GM12878 (cell line): ENCODE data around the gene NR6A1. TPM values are rescaled to one million over a fixed set of nuclear protein-coding genes. Genes with fewer than 3 reads are reported as not detected.
A peak's percentile ranks its signal among the peaks of the same experiment; 100 is the strongest.

Experiments
- CBX5 ChIP-seq: sonication (generic); IDR thresholded peaks from 2 replicates; pipeline ENCODE4 v1.6.1; 2016; ENCODE audit warnings: low read depth, moderate library complexity, mild to moderate bottlenecking, inconsistent platforms
- CHD4 ChIP-seq: fragments of 200-600 bp; sonication (generic); IDR thresholded peaks from 2 replicates; pipeline ENCODE4 v1.6.1; 2016; ENCODE audit warnings: mild to moderate bottlenecking
- CREB1 ChIP-seq: IDR thresholded peaks from 2 replicates; pipeline ENCODE4 v1.6.1; 2012; ENCODE audit warnings: low read depth, mild to moderate bottlenecking, inconsistent platforms
- FOXM1 ChIP-seq: IDR thresholded peaks from 2 replicates; pipeline ENCODE4 v1.6.1; 2012; ENCODE audit warnings: low read depth, mild to moderate bottlenecking, inconsistent platforms, low read length, moderate library complexity
- GATAD2B ChIP-seq: fragments of 450-650 bp; conservative IDR thresholded peaks from 2 replicates; pipeline ENCODE4 v1.6.1; 2017; ENCODE audit warnings: low read depth, mild to moderate bottlenecking, moderate library complexity
- HCFC1 ChIP-seq: fragments of 150-350 bp; IDR thresholded peaks from 2 replicates; pipeline ENCODE4 v1.6.1; 2014; ENCODE audit warnings: low read length
- KLF5 ChIP-seq: fragments of 450-650 bp; IDR thresholded peaks from 2 replicates; pipeline ENCODE4 v1.6.1; 2014; ENCODE audit warnings: mild to moderate bottlenecking; ENCODE audit not compliant: partially characterized antibody
- MTA2 ChIP-seq: fragments of 450-650 bp; IDR thresholded peaks from 2 replicates; pipeline ENCODE4 v1.6.1; 2016; ENCODE audit warnings: low read depth, mild to moderate bottlenecking, moderate library complexity
- NR2F1 ChIP-seq: fragments of 450-650 bp; conservative IDR thresholded peaks from 2 replicates; pipeline ENCODE4 v1.6.1; 2017; ENCODE audit warnings: mild to moderate bottlenecking
- PAX5 ChIP-seq: IDR thresholded peaks from 2 replicates; pipeline ENCODE4 v1.6.1; 2011; ENCODE audit warnings: low read depth, low read length, borderline replicate concordance
- RAD21 ChIP-seq: IDR thresholded peaks from 2 replicates; pipeline ENCODE4 v1.6.1; 2011; ENCODE audit warnings: mild to moderate bottlenecking, low read depth, low read length, moderate library complexity; ENCODE audit not compliant: insufficient read depth
- RBBP5 ChIP-seq: fragments of 200-600 bp; sonication (generic); conservative IDR thresholded peaks from 2 replicates; pipeline ENCODE4 v1.6.1; 2016
- SMAD5 ChIP-seq: IDR thresholded peaks from 2 replicates; pipeline ENCODE4 v1.6.1; 2016; ENCODE audit warnings: antibody characterized with exemption, low read depth
- SREBF1 ChIP-seq: IDR thresholded peaks from 2 replicates; pipeline ENCODE4 v1.6.1; 2012; ENCODE audit warnings: mild to moderate bottlenecking, low read length
- TARDBP ChIP-seq: IDR thresholded peaks from 2 replicates; pipeline ENCODE4 v1.6.1; 2016; ENCODE audit warnings: borderline replicate concordance
- YBX1 ChIP-seq: fragments of 450-650 bp; IDR thresholded peaks from 2 replicates; pipeline ENCODE4 v1.6.1; 2016; ENCODE audit warnings: antibody characterized with exemption
- ZNF24 ChIP-seq: fragments of 450-650 bp; IDR thresholded peaks from 2 replicates; pipeline ENCODE4 v1.6.1; 2017; ENCODE audit warnings: antibody characterized with exemption, mild to moderate bottlenecking
- ZNF384 ChIP-seq: IDR thresholded peaks from 2 replicates; pipeline ENCODE4 v1.6.1; 2012; ENCODE audit warnings: low read depth, mild to moderate bottlenecking, low read length, improper control_type of control experiment, borderline replicate concordance
- polyA plus RNA-seq, 11 experiments: library from polyadenylated mRNA; depleted of rRNA in 4 of 11; unstranded in 6 of 11; stranded (reverse) in 5 of 11; fragments of >200 nt; fragmentation: Nextera tagmentation in 4 of 11; fragmentation: Illumina TruSeq in 1 of 11; extraction: Ambion mirVana in 4 of 11; extraction: Trizol in 1 of 11; gene quantifications; 1 replicate in 1 of 11; 2 replicates in 10 of 11; pipeline versions ENCODE4 v1.2.1 to v1.2.3, GENCODE V29; 2011 to 2016; ENCODE audit warnings: inconsistent platforms in 2 of 11, missing spikeins in 2 of 11, low read depth in 1 of 11
- total RNA-seq, 4 experiments: library from RNA; depleted of rRNA in 3 of 4; stranded (reverse); fragments of >200 nt in 3 of 4; fragmentation: Illumina TruSeq in 1 of 4; extraction: Trizol in 1 of 4; gene quantifications; 2 replicates each; pipeline versions ENCODE4 v1.2.1 to v1.2.3, GENCODE V29; 2013 to 2021
- TF ChIP-seq, protein P1 (sequence below): fragments of 450-650 bp; IDR thresholded peaks from 2 replicates; pipeline ENCODE4 v1.6.1; 2017; ENCODE audit warnings: mild to moderate bottlenecking, moderate library complexity
- TF ChIP-seq, protein P2 (sequence below): fragments of 450-650 bp; formaldehyde crosslinking; IDR thresholded peaks from 2 replicates; pipeline ENCODE4 v1.4.0; 2020; ENCODE audit warnings: mild to moderate bottlenecking, moderate library complexity
- TF ChIP-seq, protein P3 (sequence below): fragments of 450-650 bp; IDR thresholded peaks from 2 replicates; pipeline ENCODE4 v1.6.1; 2014; ENCODE audit warnings: mild to moderate bottlenecking

Gene NR6A1
- total and polyA plus RNA-seq, 10 of the 15 experiments (the other 5 are each of a cell fraction or from before 2014, with no cell fraction given) = 1.2 to 9.2 (median 4.6) TPM

DNA sequence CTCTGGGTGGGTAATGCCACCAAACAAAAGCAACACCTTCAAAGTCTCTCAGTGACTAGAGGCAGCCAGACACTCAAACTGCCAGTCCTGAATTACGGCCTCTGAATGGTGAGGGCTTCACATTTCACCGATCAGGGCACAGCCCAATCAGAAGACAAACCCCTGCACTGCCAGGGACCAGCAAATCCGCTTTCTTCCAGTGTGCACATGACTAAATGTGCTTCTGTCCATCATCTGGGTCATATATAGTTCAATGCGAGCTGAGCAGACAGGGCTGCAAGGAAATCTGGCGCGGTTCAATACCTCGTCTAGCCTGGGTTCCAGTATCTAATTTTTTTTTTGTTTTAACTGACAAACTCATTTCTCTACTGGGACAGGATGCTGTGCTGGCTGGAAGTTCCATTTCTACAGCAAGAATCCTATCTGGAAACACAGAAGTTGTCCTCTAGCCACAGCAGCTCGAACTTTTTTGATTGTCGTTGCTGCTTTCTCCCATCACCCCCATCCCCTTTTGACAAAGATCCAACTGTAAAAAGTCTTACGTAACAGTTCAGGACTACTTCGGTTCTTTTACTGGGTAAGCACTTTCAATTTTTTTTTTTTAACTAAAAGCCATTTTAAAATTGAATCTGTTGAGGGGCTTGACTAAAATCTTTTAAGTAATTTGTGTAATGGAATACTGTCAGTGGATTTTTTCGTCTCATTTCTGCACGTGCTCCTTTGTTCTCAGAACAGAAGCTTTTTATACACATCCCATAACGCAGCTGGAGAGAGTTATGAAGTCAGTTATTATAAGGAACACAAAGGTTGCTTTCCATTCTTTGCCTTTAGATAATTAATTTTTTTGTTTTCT lies 112.7 kb downstream of the NR6A1 start (continued):
- no peak for TF ChIP-seq GATAD2B
- TF ChIP-seq CREB1 = peak; percentile 55
- TF ChIP-seq SMAD5 = peak; percentile 98
- no peak for TF ChIP-seq ZNF24
- TF ChIP-seq RBBP5 = no peak
- TF ChIP-seq HCFC1 = no peak
- no peak for TF ChIP-seq MTA2
- no peak for TF ChIP-seq CHD4
- TF ChIP-seq CBX5 = no peak
- TF ChIP-seq TARDBP = no peak
- no peak for TF ChIP-seq YBX1
- TF ChIP-seq PAX5 = no peak
- no peak for TF ChIP-seq KLF5
- TF ChIP-seq, protein P1, sequence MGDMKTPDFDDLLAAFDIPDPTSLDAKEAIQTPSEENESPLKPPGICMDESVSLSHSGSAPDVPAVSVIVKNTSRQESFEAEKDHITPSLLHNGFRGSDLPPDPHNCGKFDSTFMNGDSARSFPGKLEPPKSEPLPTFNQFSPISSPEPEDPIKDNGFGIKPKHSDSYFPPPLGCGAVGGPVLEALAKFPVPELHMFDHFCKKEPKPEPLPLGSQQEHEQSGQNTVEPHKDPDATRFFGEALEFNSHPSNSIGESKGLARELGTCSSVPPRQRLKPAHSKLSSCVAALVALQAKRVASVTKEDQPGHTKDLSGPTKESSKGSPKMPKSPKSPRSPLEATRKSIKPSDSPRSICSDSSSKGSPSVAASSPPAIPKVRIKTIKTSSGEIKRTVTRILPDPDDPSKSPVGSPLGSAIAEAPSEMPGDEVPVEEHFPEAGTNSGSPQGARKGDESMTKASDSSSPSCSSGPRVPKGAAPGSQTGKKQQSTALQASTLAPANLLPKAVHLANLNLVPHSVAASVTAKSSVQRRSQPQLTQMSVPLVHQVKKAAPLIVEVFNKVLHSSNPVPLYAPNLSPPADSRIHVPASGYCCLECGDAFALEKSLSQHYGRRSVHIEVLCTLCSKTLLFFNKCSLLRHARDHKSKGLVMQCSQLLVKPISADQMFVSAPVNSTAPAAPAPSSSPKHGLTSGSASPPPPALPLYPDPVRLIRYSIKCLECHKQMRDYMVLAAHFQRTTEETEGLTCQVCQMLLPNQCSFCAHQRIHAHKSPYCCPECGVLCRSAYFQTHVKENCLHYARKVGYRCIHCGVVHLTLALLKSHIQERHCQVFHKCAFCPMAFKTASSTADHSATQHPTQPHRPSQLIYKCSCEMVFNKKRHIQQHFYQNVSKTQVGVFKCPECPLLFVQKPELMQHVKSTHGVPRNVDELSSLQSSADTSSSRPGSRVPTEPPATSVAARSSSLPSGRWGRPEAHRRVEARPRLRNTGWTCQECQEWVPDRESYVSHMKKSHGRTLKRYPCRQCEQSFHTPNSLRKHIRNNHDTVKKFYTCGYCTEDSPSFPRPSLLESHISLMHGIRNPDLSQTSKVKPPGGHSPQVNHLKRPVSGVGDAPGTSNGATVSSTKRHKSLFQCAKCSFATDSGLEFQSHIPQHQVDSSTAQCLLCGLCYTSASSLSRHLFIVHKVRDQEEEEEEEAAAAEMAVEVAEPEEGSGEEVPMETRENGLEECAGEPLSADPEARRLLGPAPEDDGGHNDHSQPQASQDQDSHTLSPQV = no peak
- TF ChIP-seq RAD21 = no peak
- no peak for TF ChIP-seq NR2F1
- TF ChIP-seq SREBF1 = no peak
- TF ChIP-seq, protein P2, sequence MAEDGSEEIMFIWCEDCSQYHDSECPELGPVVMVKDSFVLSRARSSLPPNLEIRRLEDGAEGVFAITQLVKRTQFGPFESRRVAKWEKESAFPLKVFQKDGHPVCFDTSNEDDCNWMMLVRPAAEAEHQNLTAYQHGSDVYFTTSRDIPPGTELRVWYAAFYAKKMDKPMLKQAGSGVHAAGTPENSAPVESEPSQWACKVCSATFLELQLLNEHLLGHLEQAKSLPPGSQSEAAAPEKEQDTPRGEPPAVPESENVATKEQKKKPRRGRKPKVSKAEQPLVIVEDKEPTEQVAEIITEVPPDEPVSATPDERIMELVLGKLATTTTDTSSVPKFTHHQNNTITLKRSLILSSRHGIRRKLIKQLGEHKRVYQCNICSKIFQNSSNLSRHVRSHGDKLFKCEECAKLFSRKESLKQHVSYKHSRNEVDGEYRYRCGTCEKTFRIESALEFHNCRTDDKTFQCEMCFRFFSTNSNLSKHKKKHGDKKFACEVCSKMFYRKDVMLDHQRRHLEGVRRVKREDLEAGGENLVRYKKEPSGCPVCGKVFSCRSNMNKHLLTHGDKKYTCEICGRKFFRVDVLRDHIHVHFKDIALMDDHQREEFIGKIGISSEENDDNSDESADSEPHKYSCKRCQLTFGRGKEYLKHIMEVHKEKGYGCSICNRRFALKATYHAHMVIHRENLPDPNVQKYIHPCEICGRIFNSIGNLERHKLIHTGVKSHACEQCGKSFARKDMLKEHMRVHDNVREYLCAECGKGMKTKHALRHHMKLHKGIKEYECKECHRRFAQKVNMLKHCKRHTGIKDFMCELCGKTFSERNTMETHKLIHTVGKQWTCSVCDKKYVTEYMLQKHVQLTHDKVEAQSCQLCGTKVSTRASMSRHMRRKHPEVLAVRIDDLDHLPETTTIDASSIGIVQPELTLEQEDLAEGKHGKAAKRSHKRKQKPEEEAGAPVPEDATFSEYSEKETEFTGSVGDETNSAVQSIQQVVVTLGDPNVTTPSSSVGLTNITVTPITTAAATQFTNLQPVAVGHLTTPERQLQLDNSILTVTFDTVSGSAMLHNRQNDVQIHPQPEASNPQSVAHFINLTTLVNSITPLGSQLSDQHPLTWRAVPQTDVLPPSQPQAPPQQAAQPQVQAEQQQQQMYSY (CRISPR knock-in tag) = no peak
- TF ChIP-seq FOXM1 = 0 out of 2 replicates have a peak, but pooled peaks have one; percentile 71
- peak; percentile 40; the same call in 1 of the 2 replicates for TF ChIP-seq ZNF384
- TF ChIP-seq, protein P3, sequence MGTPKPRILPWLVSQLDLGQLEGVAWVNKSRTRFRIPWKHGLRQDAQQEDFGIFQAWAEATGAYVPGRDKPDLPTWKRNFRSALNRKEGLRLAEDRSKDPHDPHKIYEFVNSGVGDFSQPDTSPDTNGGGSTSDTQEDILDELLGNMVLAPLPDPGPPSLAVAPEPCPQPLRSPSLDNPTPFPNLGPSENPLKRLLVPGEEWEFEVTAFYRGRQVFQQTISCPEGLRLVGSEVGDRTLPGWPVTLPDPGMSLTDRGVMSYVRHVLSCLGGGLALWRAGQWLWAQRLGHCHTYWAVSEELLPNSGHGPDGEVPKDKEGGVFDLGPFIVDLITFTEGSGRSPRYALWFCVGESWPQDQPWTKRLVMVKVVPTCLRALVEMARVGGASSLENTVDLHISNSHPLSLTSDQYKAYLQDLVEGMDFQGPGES = no peak
